Endothelial cell of umbilical vein (primary cell): ENCODE measurements around the gene ROMO1. TPM values are rescaled to one million over a fixed set of nuclear protein-coding genes. Genes with fewer than 3 reads are reported as not detected.
A peak's percentile ranks its signal among the peaks of the same experiment; 100 is the strongest.

Experiments
- BruUV-seq: library from RNA; stranded (reverse); fragments of 400-500 nt; replicated peaks from 2 replicates; lab custom pipeline; 2021; lab: Mats Ljungman, UMichigan
- CTCF ChIA-PET: fragments of 300-600, 350-600 bp; sonication (Branson Sonifier 250); formaldehyde crosslinking; loops from one replicate; lab custom pipeline; 2021; ENCODE audit warnings: antibody characterized with exemption, inconsistent platforms; lab: Charles Lee
- POLR2A ChIA-PET: fragments of 300-600, 350-600 bp; sonication (Branson Sonifier 250); formaldehyde crosslinking; loops from one replicate; lab custom pipeline; 2021; ENCODE audit warnings: antibody characterized with exemption, inconsistent platforms; lab: Charles Lee
- DNase-seq: peaks from one replicate; pipeline ENCODE4 v3.0.0-alpha.2; 2011; ENCODE audit warnings: low read depth, low spot score
- FAIRE-seq: peaks from 2 replicates; lab custom pipeline; 2011; peaks lifted over from hg19 to GRCh38; lab: Jason Lieb, UNC
- H2AFZ ChIP-seq: 2 replicates; pipeline ENCODE4 v1.6.0; 2012; ENCODE audit warnings: low read depth, low read length, control low read depth, inconsistent platforms
- H3K27ac ChIP-seq: 2 replicates; pipeline ENCODE4 v1.5.1; 2011; ENCODE audit warnings: low read depth, mild to moderate bottlenecking, control low read depth, low read length, moderate library complexity; ENCODE audit not compliant: insufficient read depth
- H3K27me3 ChIP-seq, 2 experiments: 2 replicates each; pipeline versions ENCODE4 v1.6.0 to v1.6.1; 2011; ENCODE audit warnings: low read length in 2 of 2, mixed read lengths in 1 of 2; ENCODE audit not compliant: control insufficient read depth in 2 of 2, insufficient read depth in 2 of 2
- H3K36me3 ChIP-seq, 2 experiments: 2 replicates in 1 of 2; 3 replicates in 1 of 2; pipeline ENCODE4 v1.5.1; 2011; ENCODE audit warnings: low read length in 2 of 2, mild to moderate bottlenecking in 1 of 2, moderate library complexity in 1 of 2; ENCODE audit not compliant: control insufficient read depth in 2 of 2, insufficient read depth in 2 of 2; ENCODE audit errors: extremely low read depth in 1 of 2
- H3K4me1 ChIP-seq: 3 replicates; pipeline ENCODE4 v1.5.1; 2011; ENCODE audit warnings: mild to moderate bottlenecking, low read length; ENCODE audit not compliant: control insufficient read depth, insufficient read depth; ENCODE audit errors: extremely low read depth
- H3K4me2 ChIP-seq: 2 replicates; pipeline ENCODE4 v1.6.1; 2011; ENCODE audit warnings: low read length, control low read depth, mixed read lengths; ENCODE audit not compliant: insufficient read depth
- H3K4me3 ChIP-seq, 3 experiments: fragments of 200-600 bp in 1 of 3; sonication (generic), shearing (Covaris generic) in 1 of 3; replicated peaks in 1 of 3; 2 replicates each; pipeline ENCODE4 v1.5.1; 2011 to 2016; ENCODE audit warnings: control low read depth in 3 of 3, low read length in 3 of 3, mild to moderate bottlenecking in 2 of 3, inconsistent platforms in 1 of 3, low read depth in 1 of 3, moderate library complexity in 1 of 3; ENCODE audit not compliant: insufficient read depth in 1 of 3
- H3K79me2 ChIP-seq: 2 replicates; pipeline ENCODE4 v1.6.0; 2012; ENCODE audit warnings: low read length, inconsistent platforms; ENCODE audit not compliant: control insufficient read depth, insufficient read depth
- H3K9ac ChIP-seq: replicated peaks from 2 replicates; pipeline ENCODE3; 2011; ENCODE audit warnings: low read length, control low read depth; ENCODE audit not compliant: insufficient read depth; ENCODE audit errors: extremely low read depth
- H3K9me1 ChIP-seq: replicated peaks from 3 replicates; pipeline ENCODE4 v1.6.0; 2011; ENCODE audit warnings: mild to moderate bottlenecking, low read length; ENCODE audit not compliant: control insufficient read depth, insufficient read depth; ENCODE audit errors: extremely low read depth
- H3K9me3 ChIP-seq: replicated peaks from 2 replicates; pipeline ENCODE4 v1.5.1; 2012; ENCODE audit warnings: low read length, inconsistent platforms; ENCODE audit not compliant: control insufficient read depth, insufficient read depth
- H4K20me1 ChIP-seq: replicated peaks from 2 replicates; pipeline ENCODE3; 2011; ENCODE audit warnings: mild to moderate bottlenecking, low read length; ENCODE audit not compliant: control insufficient read depth, insufficient read depth; ENCODE audit errors: extremely low read depth
- CTCF ChIP-seq, 2 donors: IDR thresholded peaks; 1 replicate in 1 of 2; 2 replicates in 1 of 2; pipeline ENCODE4 v1.5.1; 2011; ENCODE audit warnings: low read length in 2 of 2, mild to moderate bottlenecking in 2 of 2, moderate library complexity in 2 of 2, control low read depth in 1 of 2, inconsistent platforms in 1 of 2, low read depth in 1 of 2; ENCODE audit not compliant: insufficient read depth in 1 of 2; ENCODE audit errors: extremely low read depth in 1 of 2
- EZH2 ChIP-seq: IDR thresholded peaks from 2 replicates; pipeline ENCODE4 v1.6.1; 2012; ENCODE audit warnings: borderline replicate concordance, low read depth, mild to moderate bottlenecking, moderate library complexity, low read length, inconsistent platforms; ENCODE audit not compliant: severe bottlenecking
- FOS ChIP-seq: IDR thresholded peaks from 2 replicates; pipeline ENCODE4 v1.6.1; 2011; ENCODE audit warnings: mild to moderate bottlenecking, low read length, moderate library complexity, borderline replicate concordance; ENCODE audit not compliant: insufficient read depth
- GATA2 ChIP-seq: IDR thresholded peaks from 2 replicates; pipeline ENCODE4 v1.7.0; 2011; ENCODE audit warnings: low read depth, mild to moderate bottlenecking, moderate library complexity, mixed read lengths, low read length; ENCODE audit not compliant: insufficient read length, insufficient read depth
- JUN ChIP-seq: IDR thresholded peaks from 2 replicates; pipeline ENCODE4 v1.6.1; 2011; ENCODE audit warnings: borderline replicate concordance, low read depth; ENCODE audit not compliant: insufficient read length, insufficient read depth
- MAX ChIP-seq: IDR thresholded peaks from 2 replicates; pipeline ENCODE4 v1.6.1; 2011; ENCODE audit not compliant: insufficient read depth, insufficient read length
- MYC ChIP-seq: IDR thresholded peaks from one replicate; pipeline ENCODE4 v1.6.1; 2011; ENCODE audit warnings: mild to moderate bottlenecking, low read depth, low read length
- POLR2A ChIP-seq: IDR thresholded peaks from 2 replicates; pipeline ENCODE4 v1.6.1; 2012; ENCODE audit warnings: low read depth, mild to moderate bottlenecking, control low read depth, low read length
- POLR2AphosphoS5 ChIP-seq: IDR thresholded peaks from 2 replicates; pipeline ENCODE4 v1.6.1; 2012; ENCODE audit warnings: low read depth, mild to moderate bottlenecking, control low read depth, low read length, moderate library complexity; ENCODE audit not compliant: insufficient read depth
- dilution Hi-C: fragments of 300-500 bp; cut with MboI; formaldehyde crosslinking; loops from one replicate; pipeline ENCODE4 v1.15.0; 2019; ENCODE audit warnings: low sequenced_read_pairs; ENCODE audit not compliant: extremely low pct_ligation_motif_present
- intact Hi-C: fragments of 100-400 bp; cut with micrococcal nuclease; formaldehyde crosslinking; loops from one replicate; pipeline ENCODE4 v1.10.0; 2022
- polyA plus RNA-seq, 4 experiments: library from polyadenylated mRNA; depleted of rRNA in 3 of 4; stranded (reverse) in 3 of 4; unstranded in 1 of 4; fragments of >200 nt; gene quantifications; 2 replicates each; pipeline versions ENCODE4 v1.2.1 to v1.2.3, GENCODE V29; 2011 to 2012; ENCODE audit warnings: missing spikeins in 1 of 4
- total RNA-seq: library from RNA; stranded (reverse); gene quantifications from 2 replicates; pipeline ENCODE4 v1.2.3, GENCODE V29; 2021

Gene ROMO1
- total and polyA plus RNA-seq, 2 donors (not counting 3 experiments of a cell fraction or from before 2014, with no cell fraction given) = 174 to 1,099 TPM

- no peaks in the 10 kb centered on the region for H3K9me3 ChIP-seq
- peaks cover 16% of the 10 kb centered on the region for H4K20me1 ChIP-seq
- dilution Hi-C loops = no loop called here
- peaks cover 21 to 24% of the 10 kb centered on the region in 2 experiments for H3K36me3 ChIP-seq
- intact Hi-C loops = no loop called here
- H2AFZ ChIP-seq = no peak overlapping the region
- no peaks in the 10 kb centered on the region for H3K4me1 ChIP-seq
- H3K27ac ChIP-seq = no peak overlapping the region
- H3K9ac ChIP-seq = no peak overlapping the region
- no peak for FAIRE-seq
- no peaks in the 10 kb centered on the region for H3K27me3 ChIP-seq
- H3K79me2 ChIP-seq = peaks cover 97% of the 10 kb centered on the region
- H3K9me1 ChIP-seq = no peaks in the 10 kb centered on the region
- CTCF ChIA-PET = interaction anchor here (1.2 to 1.7 kb wide), 2 partner anchors 9 to 34 kb away, joined by 3 to 5 read pairs; no protein-coding TSS in a partner anchor
- POLR2A ChIA-PET = no interaction called here
- H3K4me3 ChIP-seq = no peak overlapping the region
- H3K4me2 ChIP-seq = no peak overlapping the region
- BruUV-seq = no TSS peak
- no peak for TF ChIP-seq CTCF (IDR thresholded peaks at IDR 0.05; ENCODE audit: extremely low read depth in 1 of 2, insufficient read depth in 1 of 2, low read depth in 1 of 2, low read length in 2 of 2)
- no peak for TF ChIP-seq MYC
- TF ChIP-seq FOS = no peak
- TF ChIP-seq EZH2 = no peak
- TF ChIP-seq POLR2A = peak; percentile 54
- no peak for DNase-seq
These were observed 46.4 kb upstream of the ROMO1 start for GRCh38 chr20:35652641-35653429.

- dilution Hi-C loops = no loop called here
- H3K27me3 ChIP-seq = no peaks in the 10 kb centered on the region
- no TSS peak for BruUV-seq
These were observed 45.8 kb upstream of the ROMO1 start for GRCh38 chr20:35653430-35653734.

More at GRCh38 chr20:35653430-35653734, 45.8 kb upstream of the ROMO1 start:
- CTCF ChIA-PET = interaction anchor here (0.6 to 1.7 kb wide), 2 partner anchors 32 to 34 kb away, joined by 5 read pairs; no protein-coding TSS in a partner anchor
- H3K9ac ChIP-seq = no peak overlapping the region
- H3K36me3 ChIP-seq = peaks cover 21 to 24% of the 10 kb centered on the region in 2 experiments
- POLR2A ChIA-PET = no interaction called here
- DNase-seq = no peak
- no peaks in the 10 kb centered on the region for H3K9me1 ChIP-seq
- intact Hi-C loops = no loop called here
- H3K9me3 ChIP-seq = no peaks in the 10 kb centered on the region
- H3K4me1 ChIP-seq = no peaks in the 10 kb centered on the region
- no peak overlapping the region for H3K27ac ChIP-seq
- no peak for TF ChIP-seq POLR2AphosphoS5
- TF ChIP-seq JUN = no peak
- TF ChIP-seq EZH2 = no peak
- no peak for TF ChIP-seq MAX
- TF ChIP-seq FOS = no peak
- no peak for TF ChIP-seq CTCF (IDR thresholded peaks at IDR 0.05; ENCODE audit: extremely low read depth in 1 of 2, insufficient read depth in 1 of 2, low read depth in 1 of 2, low read length in 2 of 2)
- TF ChIP-seq MYC = no peak
- no peak for TF ChIP-seq GATA2
- TF ChIP-seq POLR2A = no peak
- H4K20me1 ChIP-seq = peaks cover 16% of the 10 kb centered on the region
- no peak overlapping the region for H2AFZ ChIP-seq
- FAIRE-seq = no peak
- no peak overlapping the region for H3K4me2 ChIP-seq
- H3K79me2 ChIP-seq = peaks cover 97% of the 10 kb centered on the region
- H3K4me3 ChIP-seq = no peak overlapping the region
